Muscle of leg (tissue), 11 donors: Measurements from ENCODE around the gene CLCN2. TPM values are rescaled to one million over a fixed set of nuclear protein-coding genes. Genes with fewer than 3 reads are reported as not detected.

Source experiments
- DNase-seq: peaks from one replicate; pipeline ENCODE4 v3.0.0; 2013
- H3K27ac ChIP-seq: one replicate; pipeline ENCODE4 v1.5.1; 2013; ENCODE audit warnings: mild to moderate bottlenecking, low read length, control low read depth
- H3K27me3 ChIP-seq: one replicate; pipeline ENCODE4 v1.6.1; 2013; ENCODE audit warnings: low read length; ENCODE audit not compliant: control insufficient read depth, insufficient read depth
- H3K36me3 ChIP-seq: one replicate; pipeline ENCODE4 v1.6.1; 2013; ENCODE audit warnings: low read length; ENCODE audit not compliant: control insufficient read depth, insufficient read depth
- H3K4me1 ChIP-seq: one replicate; pipeline ENCODE4 v1.6.1; 2013; ENCODE audit warnings: low read length; ENCODE audit not compliant: control insufficient read depth, insufficient read depth
- H3K4me3 ChIP-seq: one replicate; pipeline ENCODE4 v1.5.1; 2013; ENCODE audit warnings: low read length, control low read depth
- H3K9me3 ChIP-seq: replicated peaks from 2 replicates; pipeline ENCODE4 v1.6.1; 2013; ENCODE audit warnings: low read depth, low read length; ENCODE audit not compliant: control insufficient read depth
- WGBS: methylation state at CpG from one replicate; pipeline ENCODE4 v1.1.5; 2013; ENCODE audit warnings: missing lambda C conversion rate; ENCODE audit not compliant: insufficient coverage; 5-methylcytosine and 5-hydroxymethylcytosine counted together
- polyA plus RNA-seq, 8 donors: library from polyadenylated mRNA; unstranded; fragments of 120-200 nt; gene quantifications; one replicate each; pipeline versions ENCODE4 v1.2.1 to v1.2.3, GENCODE V29; 2013; ENCODE audit warnings: inconsistent platforms in 1 of 8, low replicate concordance in 1 of 8; ENCODE audit not compliant: insufficient read length in 8 of 8, insufficient read depth in 1 of 8
- total RNA-seq: library from RNA; stranded (reverse); fragments of 120-200 nt; gene quantifications from one replicate; pipeline ENCODE4 v1.2.4, GENCODE V29; 2013

CLCN2 gene
- total and polyA plus RNA-seq, 9 donors: 2.5 to 5.3 (median 3.9) TPM

GRCh38 chr3:184380627-184381260 lies 19.3 kb upstream of the CLCN2 start:
- DNase-seq: no peak
- Histone ChIP-seq H3K4me1 (peaks cover 39% of the 10 kb centered on the region), H3K9me3 (no peaks in the 10 kb centered on the region), H3K36me3 (peaks cover 26% of the 10 kb centered on the region), H3K27me3 (peaks cover 21% of the 10 kb centered on the region), H3K27ac (no peak overlapping the region), H3K4me3 (peak overlapping the region; percentile 37)
- WGBS: 4% methylated on average over 36 of the region's 42 CpGs

- Histone ChIP-seq H3K27me3 (peaks cover 21% of the 10 kb centered on the region), H3K27ac (no peak overlapping the region), H3K4me3 (peak overlapping the region; percentile 24), H3K4me1 (peaks cover 39% of the 10 kb centered on the region), H3K36me3 (peaks cover 24% of the 10 kb centered on the region), H3K9me3 (no peaks in the 10 kb centered on the region)
- WGBS: under 1% methylated on average over 53 of the region's 62 CpGs
- DNase-seq: peak; percentile 90
These were observed 18.8 kb upstream of the CLCN2 start for GRCh38 chr3:184380185-184380626.

- Histone ChIP-seq H3K36me3 (peaks cover 17% of the 10 kb centered on the region), H3K27ac (peak within 1 kb of the TSS; percentile 85), H3K4me1 (peaks cover 39% of the 10 kb centered on the region), H3K4me3 (peak within 1 kb of the TSS; percentile 37), H3K27me3 (peaks cover 21% of the 10 kb centered on the region), H3K9me3 (no peaks in the 10 kb centered on the region)
- peak; percentile 69 for DNase-seq
- 2% methylated on average over 44 of the region's 71 CpGs for WGBS
These were observed 18.2 kb upstream of the CLCN2 start, which contains the start of gene CHRD for GRCh38 chr3:184379358-184380184. TSS of gene CHRD (plus strand) at chr3:184380054. CDS start at chr3:184380319, 265 bp downstream.

- peak overlapping the region; percentile 85 for H3K27ac ChIP-seq
- H3K4me1 ChIP-seq: peaks cover 39% of the 10 kb centered on the region
- H3K27me3 ChIP-seq: peaks cover 21% of the 10 kb centered on the region
- 49% methylated on average over 9 of the region's 10 CpGs for WGBS
- peak; percentile 74 for DNase-seq
- H3K4me3 ChIP-seq: no peak overlapping the region
- H3K9me3 ChIP-seq: no peaks in the 10 kb centered on the region
- peaks cover 17% of the 10 kb centered on the region for H3K36me3 ChIP-seq
These were observed 17.4 kb upstream of the CLCN2 start for GRCh38 chr3:184378651-184379357.

GRCh38 chr3:184377882-184378445 lies 16.6 kb upstream of the CLCN2 start, which contains the start of gene THPO:
TSS of gene THPO (minus strand) at chr3:184378207. CDS start at chr3:184376259, 1,948 bp downstream.
- peak within 1 kb of the TSS; percentile 85 for H3K27ac ChIP-seq
- H3K4me3 ChIP-seq: no peak within 1 kb of the TSS
- H3K36me3 ChIP-seq: peaks cover 12% of the 10 kb centered on the region
- no peak for DNase-seq
- H3K4me1 ChIP-seq: peaks cover 45% of the 10 kb centered on the region
- no peaks in the 10 kb centered on the region for H3K9me3 ChIP-seq
- peaks cover 21% of the 10 kb centered on the region for H3K27me3 ChIP-seq
- WGBS: 71% methylated on average over 1 of the region's 7 CpGs

- peaks cover 21% of the 10 kb centered on the region for H3K27me3 ChIP-seq
These were observed 16.0 kb upstream of the CLCN2 start for GRCh38 chr3:184377374-184377773.

GRCh38 chr3:184375747-184376461 lies 14.5 kb upstream of the CLCN2 start:
- Histone ChIP-seq H3K27me3 (peaks cover 8% of the 10 kb centered on the region), H3K9me3 (no peaks in the 10 kb centered on the region), H3K4me3 (no peak overlapping the region), H3K4me1 (peaks cover 46% of the 10 kb centered on the region), H3K27ac (no peak overlapping the region), H3K36me3 (no peaks in the 10 kb centered on the region)
- no peak for DNase-seq
- WGBS: 85% methylated on average over 10 of the region's 12 CpGs

More at GRCh38 chr3:184377374-184377773, 16.0 kb upstream of the CLCN2 start:
- Histone ChIP-seq H3K36me3 (peaks cover 6% of the 10 kb centered on the region), H3K4me1 (peaks cover 51% of the 10 kb centered on the region), H3K4me3 (no peak overlapping the region), H3K27ac (peak overlapping the region; percentile 85), H3K9me3 (no peaks in the 10 kb centered on the region)
- 65% methylated on average over 5 of the region's 5 CpGs for WGBS
- DNase-seq: no peak

GRCh38 chr3:184373422-184373821 lies 12.0 kb upstream of the CLCN2 start:
- whole genome bisulfite sequencing: 68% methylated on average over 3 of the region's 6 CpGs
- peaks cover 5% of the 10 kb centered on the region for H3K27me3 ChIP-seq
- H3K4me3 ChIP-seq: no peak overlapping the region
- peaks cover 11% of the 10 kb centered on the region for H3K36me3 ChIP-seq
- peaks cover 37% of the 10 kb centered on the region for H3K4me1 ChIP-seq
- peak; percentile 53 for DNase-seq
- H3K9me3 ChIP-seq: no peaks in the 10 kb centered on the region
- H3K27ac ChIP-seq: no peak overlapping the region

GRCh38 chr3:184372911-184373310 lies 11.5 kb upstream of the CLCN2 start:
- no peak overlapping the region for H3K27ac ChIP-seq
- WGBS: 55% methylated on average over 5 of the region's 5 CpGs

More at GRCh38 chr3:184372911-184373310, 11.5 kb upstream of the CLCN2 start:
- Histone ChIP-seq H3K4me3 (no peak overlapping the region), H3K9me3 (no peaks in the 10 kb centered on the region), H3K36me3 (peaks cover 16% of the 10 kb centered on the region), H3K4me1 (peaks cover 36% of the 10 kb centered on the region), H3K27me3 (peaks cover 5% of the 10 kb centered on the region)
- DNase-seq: no peak
